ENCODE results near the gene NCBP3.
"Not testable (repeated sequence)": the region's sequence is repeated elsewhere in the genome, so short reads cannot be mapped to it uniquely, and the experiment has no call there.

GRCh38 chr17:3793258-3793657, 52.8 kb downstream of the NCBP3 start:
- TF ChIP-seq EZH2 (IDR thresholded peaks at IDR 0.05; ENCODE audit: borderline replicate concordance, low read depth, low read length, severe bottlenecking); CTCF (IDR thresholded peaks at IDR 0.05; ENCODE audit: extremely low read depth in 1 of 2, insufficient read depth in 1 of 2, low read depth in 1 of 2, low read length in 2 of 2); POLR2A (IDR thresholded peaks at IDR 0.05; ENCODE audit: low read depth, low read length); POLR2AphosphoS5 (IDR thresholded peaks at IDR 0.05; ENCODE audit: insufficient read depth, low read depth, low read length); MYC (IDR thresholded peaks at IDR 0.05; ENCODE audit: low read depth, low read length); JUN (IDR thresholded peaks at IDR 0.05; ENCODE audit: borderline replicate concordance, insufficient read depth, insufficient read length, low read depth): not testable (repeated sequence)

All from endothelial cell of umbilical vein (primary cell).